ELF-1 (cell line): ENCODE data around the gene TBC1D8.

ENCODE experiments used
- DNase-seq: peaks from one replicate; pipeline ENCODE4 v3.0.0-alpha.2; 2016; ENCODE audit warnings: low read depth, low spot score

The TBC1D8 gene

DNA sequence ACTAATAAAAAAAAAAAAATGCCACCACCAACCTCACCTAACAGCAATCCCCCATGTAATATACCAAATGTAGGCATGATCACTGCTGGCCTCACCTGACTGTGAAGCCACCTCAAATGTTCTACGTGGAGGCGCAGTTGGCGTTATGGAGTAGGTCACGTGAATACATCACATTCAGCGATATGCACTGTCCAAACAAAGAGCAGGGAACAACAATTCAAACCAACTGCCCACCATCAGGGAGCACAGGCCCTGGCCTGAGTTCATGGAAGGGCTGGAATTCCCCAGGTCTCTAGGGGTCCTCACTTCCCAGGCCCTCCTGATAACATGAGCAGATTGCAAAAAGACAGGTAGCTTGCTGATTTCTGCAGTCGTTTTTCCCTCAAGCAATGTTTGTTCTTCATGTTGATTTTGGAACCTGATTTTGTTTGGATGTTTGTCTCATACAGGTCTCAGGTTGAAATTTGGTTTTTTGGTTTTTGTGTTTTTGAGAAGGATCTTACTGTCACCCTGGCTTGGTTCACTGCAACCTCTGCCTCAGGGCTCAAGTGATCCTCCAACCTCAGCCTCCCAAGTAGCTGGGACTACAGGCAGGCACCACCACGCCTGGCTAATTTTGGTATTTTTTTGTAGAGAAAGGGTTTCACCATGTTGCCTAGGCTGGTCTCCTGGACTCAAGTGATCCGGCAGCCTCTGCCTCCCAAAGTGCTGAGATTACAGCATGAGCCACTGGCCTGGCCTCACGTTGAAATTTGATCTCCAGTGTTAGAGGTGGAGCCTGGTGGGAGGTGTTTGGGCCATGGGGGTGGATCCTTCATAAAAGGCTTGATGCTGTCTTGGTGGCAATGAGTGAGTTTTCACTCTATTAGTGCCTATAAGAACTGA lies 15.5 kb downstream of the TBC1D8 start:
- DNase-seq = peak; percentile 71

DNA sequence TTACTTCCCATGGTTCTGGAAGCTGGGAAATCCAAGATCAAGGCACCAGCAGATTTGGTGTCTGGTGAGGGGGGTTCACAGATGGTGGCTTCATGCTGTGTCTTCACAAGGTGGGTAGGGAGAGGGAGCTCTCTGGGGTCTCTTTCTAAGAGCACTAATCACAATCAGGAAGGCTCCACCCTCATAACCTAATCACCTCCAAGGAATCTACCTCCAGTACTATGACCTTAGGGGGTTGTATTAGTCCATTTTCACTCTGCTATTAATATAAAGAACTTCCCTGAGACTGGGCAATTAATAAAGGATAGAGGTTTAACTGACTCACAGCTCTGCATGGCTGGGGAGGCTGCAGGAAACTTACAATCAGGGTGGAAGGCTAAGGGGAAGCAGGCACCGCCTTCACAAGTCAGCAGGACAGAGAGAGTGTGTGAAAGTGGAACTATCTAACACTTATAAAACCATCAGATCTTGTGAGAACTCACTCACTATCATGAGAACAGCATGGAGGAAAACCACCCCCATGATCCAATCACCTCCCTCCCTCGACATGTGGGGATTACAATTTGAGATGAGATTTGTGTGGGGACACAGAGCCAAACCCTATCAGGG lies 17.6 kb downstream of the TBC1D8 start:
- no peak for DNase-seq

DNA sequence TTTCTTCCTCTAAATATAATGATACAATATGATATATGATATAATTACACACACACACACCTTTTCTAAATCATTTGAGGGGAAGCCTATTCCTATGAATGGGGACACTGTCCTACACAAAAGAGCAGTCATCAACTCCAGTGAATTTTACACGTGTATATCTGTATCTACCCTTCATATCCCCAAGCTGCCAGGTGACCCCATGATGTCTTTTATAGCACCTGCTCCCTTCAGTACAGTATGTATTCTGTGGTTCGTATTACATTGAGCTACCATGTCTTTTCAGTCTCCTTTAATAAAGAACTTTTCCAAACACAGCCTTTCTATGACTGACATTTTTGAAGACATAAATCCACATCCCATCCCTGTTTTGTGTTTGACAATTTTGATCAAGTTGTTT lies 19.0 kb downstream of the TBC1D8 start:
- no peak for DNase-seq

DNA sequence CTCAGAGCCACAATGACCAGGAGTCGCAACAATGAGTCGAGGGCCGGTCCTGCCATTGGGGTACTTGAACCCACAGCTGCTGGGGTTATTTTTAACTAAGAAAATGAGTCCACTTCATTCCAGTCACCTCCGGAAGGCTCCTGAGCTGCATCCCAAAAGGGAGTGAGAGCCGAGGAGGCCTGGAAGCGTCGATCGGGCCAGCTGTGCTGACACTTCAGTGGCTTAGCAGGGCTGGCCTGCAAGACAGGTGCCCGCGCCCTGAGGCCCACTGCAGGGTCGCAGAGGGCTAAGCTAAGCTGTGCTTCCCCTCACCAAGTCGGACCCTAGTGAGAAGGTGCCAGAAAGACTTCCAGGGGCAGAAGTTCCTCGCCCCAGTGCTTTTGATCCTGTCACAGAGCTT lies 21.1 kb downstream of the TBC1D8 start:
- no peak for DNase-seq

DNA sequence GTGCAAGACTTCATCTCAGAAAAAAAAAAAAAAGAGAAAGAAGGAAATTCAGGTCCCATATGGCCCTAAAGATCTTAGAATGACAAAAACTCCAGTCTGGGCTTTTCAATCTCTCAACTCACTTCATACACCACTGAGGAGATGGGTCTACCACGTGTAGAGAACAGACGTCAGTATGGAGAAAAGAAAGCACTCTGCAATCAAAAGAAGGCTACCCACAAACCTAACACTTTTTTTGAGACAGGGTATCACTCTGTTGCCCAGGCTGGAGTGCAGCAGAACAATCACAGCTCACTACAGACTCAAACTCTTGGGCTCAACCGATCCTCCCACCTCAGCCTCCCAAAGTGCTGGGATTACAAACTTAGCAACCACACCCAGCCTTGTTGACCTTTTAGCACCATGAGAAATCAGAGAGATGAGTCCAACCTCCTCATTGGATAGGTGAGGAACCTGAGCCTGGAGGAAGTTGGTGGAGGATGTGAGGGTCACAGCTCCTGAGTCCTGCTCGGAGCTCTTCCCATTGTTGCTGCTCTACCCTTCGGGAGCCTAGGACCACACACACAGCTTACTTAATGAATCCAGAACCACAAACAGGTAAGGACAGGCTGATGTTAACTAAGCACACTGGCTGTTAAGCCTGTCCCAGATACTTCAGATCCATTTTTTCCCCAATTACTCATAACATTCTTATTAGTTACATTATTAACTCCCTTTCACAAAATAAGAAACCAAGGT lies 23.7 kb downstream of the TBC1D8 start:
- no peak for DNase-seq

DNA sequence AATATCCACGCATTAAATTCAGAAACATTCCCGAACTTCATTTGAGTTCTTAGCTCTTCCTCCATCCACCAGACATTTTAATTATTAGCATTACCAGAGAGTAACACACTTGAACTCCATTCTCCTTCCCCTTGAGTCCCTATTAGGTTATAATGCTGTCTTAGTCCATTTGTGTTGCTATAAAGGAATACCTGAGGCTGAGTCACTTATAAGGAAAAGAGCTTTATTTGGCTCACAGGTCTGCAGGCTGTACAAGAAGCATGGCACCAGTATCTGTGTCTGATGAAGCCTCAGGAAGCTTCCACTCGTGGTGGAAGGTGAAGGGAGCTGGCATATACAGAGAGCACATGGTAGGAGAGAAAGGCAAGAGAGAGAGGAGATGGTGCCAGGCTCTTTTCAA lies 25.4 kb downstream of the TBC1D8 start:
- no peak for DNase-seq

DNA sequence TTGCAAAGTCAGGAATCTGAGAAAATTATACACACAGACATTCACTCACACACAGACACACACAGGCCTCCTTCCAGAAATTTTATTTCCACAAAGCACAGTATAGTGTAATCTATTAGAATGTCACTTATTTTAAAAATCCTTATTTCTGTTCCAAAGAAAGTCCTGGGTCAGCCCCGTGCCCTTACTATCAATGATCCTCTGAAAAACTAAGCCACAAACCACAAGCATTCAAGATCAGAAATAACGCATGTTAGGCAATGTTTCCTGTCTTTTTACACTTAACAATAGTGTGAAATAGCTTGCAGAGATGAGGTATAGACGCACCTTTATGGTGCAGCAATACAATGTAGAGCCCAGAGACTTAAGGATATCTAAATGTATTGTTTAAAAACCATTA lies 25.8 kb downstream of the TBC1D8 start:
- DNase-seq = no peak

DNA sequence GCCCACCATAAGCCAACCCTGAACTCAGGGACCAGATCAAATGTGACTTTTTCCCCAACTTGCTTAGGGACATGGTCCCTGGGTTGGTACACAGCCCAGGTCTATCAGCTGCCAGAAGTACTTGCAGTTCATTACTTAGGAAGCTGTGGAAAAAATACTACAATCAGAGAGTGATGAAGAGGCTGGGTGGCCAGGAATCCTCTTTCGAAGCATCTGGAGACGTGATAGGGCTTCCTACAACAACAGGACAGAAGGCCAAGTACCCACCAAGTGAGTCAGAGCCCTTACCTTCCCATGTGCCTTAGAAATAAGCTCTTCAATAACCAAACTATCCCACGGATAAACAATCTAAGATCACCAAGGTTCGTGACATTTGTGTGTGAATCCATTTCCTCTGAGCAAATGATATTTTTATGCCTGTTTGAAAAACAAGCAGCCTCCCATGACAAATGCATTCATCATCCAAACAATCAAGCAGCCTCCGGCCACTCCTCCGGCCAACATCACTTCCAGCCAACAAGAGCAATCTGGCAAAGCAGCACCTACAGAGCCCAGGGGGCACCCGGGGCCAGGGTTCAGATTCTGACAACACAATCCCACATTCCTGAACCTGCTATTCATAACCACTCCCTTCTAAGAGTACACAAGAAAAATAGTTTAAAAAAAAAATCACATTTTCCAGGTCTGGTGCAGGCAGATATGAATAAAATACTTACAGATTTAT lies 26.4 kb downstream of the TBC1D8 start:
- peak; percentile 35 for DNase-seq

DNA sequence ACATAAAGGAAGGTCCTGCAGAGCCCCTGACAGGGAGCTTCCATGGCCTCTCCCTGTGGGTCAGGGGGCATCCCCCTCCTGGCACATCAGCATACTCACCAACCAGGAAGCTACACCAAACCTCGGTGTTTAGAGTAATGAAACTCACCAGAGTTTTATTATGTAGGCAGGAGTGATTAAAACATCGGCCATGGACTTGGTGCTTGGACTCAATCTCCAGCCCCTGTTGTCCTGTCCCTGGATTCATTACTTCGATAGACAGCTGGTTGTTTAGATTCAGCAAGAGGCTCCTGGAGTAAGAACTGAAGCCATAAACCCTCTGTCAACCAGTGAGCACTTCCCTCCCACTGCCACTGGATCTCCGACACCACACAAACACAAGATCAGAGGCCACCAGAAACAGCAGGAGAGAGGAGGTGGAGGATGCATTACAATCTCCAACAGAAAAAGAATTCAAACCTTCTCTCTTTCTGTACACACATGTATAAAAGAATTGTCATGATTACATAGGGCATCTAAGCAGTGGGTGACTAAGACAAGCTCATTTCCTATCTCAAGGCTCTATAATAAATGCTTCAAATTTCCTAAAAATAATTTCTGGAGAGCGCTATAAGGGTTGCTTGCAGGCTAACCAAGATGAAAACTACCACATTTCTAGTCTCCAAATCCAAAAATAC lies 27.2 kb downstream of the TBC1D8 start:
- no peak for DNase-seq

DNA sequence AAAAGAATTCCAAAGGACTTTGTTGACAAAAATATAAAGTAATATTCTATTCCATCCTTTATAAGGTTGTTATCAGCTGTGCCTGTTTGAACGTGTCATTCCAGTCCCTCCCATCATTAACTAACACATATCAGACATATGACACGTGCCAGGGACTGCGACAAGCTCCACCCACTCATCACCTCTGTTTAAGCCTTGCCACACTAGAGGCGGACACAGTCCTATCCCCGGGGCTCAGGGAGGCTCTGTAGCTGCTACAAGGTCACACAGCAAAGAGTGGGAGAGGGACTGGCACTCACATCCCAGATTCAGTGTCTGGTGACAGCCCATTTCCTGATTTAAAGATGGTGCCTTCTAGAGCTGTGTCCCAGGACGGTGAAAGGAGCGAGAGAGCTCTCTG lies 30.0 kb downstream of the TBC1D8 start:
- DNase-seq = no peak

DNA sequence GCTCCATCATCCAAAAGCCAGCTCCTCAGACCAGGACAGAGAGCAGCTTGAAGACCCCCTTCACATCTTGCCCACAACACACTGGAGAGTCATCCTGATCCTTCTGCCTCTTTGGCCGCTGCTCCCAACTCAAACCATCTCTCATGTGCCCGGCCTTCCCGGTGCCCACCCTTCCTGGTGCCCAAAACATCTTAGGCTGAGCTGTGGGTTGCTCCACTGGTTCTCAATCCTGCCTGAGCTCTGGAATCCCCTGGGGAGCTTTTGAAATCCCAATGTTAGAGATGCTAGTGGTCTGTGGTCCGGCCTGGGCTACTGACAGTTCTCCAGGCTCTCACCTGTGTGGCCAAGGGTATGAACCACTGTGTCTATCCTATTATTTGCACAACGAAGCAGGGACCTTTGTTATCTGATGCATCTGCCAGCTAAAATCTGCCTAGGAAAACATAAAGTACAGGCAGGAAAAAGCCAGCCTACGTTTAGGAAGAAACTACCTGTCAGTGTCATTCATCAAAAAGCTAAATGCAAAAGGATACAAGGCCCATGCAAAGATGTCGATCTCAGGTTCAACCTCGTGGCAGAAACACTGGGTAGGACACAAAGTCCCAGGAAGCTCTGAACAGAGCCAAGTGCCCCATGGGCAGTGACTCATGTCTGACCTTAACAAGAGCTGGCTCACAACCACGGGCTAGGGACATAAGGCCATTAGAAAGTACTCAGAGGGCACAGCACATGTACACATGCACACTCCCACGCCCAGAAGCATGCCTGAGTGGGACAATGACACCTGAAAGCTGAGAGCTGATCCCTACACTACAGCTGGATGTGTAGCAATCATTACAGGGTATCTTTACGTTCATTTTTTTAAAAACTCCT lies 30.8 kb downstream of the TBC1D8 start:
- DNase-seq = no peak

DNA sequence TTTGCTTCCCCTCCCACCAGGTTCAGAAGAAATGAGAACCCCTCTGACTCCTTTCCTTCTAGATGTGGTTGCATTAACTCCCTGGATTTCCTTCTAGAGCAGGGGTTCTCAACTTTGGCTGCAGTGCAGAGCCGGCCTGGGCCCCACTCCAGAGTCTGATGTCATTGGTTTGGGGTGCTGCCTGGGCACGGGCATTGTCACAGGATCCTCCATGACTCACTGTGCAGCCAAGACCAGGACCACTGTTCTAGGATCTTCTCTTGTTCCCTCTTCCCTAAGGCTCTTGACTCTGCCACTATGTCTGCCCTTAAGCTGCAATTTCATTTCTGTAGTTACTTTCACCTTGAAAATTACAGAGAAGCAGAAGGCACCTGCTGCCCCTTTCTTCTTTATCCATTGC lies 31.8 kb downstream of the TBC1D8 start:
- no peak for DNase-seq

DNA sequence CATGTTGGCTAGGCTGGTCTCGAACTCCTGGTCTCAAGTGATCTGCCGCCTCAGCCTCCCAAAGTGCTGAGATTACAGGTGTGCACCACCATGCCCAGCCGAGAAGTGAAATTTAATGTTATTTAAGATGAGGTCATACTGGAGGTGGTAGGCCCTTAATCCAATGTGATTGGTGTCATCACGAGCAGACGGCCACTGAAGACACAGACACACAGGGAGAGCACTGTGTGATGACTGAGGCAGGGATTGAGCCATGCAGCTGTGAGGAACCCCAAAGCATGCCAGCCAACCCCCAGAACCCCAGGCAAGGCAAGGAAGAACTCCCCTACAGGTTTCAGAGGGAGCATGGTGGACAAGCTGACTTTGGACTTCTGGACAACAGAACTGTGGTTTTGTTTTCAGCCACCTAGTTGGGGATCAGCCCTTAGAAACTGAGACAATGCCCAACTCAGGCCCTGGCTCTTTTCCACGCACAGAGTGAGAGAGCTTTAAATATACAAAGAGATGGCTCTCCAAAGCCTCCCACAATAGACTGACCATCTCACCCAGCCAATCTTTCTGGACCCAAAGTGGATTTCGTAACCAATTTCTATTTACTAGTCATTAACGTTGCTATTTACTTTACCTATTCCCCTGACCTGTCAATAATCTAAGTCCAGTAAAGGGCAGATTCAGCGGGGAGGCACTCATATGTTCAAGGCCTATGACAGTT lies 34.2 kb downstream of the TBC1D8 start:
- DNase-seq = no peak

DNA sequence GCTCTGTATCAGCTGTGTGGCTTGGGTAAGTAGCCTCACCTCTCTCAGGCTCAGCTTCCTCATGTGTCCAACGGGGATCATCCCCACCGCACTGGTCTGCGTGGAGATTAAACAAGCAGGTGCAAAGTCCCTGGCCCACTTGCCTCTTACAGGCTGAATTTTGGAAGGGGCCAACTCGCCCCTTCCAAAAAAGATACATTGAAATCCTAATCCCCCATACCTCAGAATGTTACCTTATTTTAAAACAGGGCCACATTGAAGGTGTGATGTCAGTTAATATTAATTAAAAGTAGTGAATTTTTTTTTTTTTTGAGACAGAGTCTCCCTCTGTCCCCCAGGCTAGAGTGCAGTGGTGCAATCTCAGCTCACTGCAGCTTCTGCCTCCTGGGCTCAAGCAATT lies 34.8 kb downstream of the TBC1D8 start:
- no peak for DNase-seq

DNA sequence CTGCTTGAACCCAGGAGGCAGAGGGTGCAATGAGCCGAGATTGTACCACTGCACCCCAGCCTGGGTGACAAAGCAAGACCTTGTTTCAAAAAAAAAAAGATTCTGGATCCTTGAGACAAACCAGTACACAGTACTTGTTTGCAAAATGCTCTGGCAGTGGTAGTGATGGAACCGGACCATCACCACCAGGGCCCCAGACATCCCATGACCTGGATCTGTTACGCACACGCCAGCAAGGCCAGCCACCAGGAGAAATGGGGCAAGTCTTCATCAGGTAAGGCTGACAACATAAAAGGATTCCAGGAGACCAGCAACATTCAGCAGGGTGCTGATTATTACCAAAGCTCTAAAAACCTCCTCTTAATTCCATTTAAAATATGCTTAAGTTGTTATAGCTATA lies 35.5 kb downstream of the TBC1D8 start:
- DNase-seq = no peak

DNA sequence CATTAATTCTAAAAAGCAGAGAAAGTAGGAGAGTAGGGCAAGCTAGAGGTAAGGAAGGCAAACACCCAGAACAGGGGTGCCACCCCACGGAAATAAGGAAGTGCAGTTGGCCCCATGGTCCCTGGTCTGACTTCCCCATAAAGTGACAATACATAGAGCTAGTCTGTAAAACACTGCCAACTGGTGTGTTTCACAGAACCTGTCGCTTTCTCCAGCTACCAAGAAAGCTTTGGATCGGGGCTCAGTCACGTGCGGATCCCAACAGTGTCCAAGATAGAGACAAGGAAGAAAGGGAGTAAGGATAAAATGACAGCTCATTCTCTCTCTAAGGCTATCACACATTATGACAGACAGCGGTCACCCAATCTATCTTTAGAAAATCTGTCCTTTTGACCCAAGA lies 36.4 kb downstream of the TBC1D8 start:
- no peak for DNase-seq

DNA sequence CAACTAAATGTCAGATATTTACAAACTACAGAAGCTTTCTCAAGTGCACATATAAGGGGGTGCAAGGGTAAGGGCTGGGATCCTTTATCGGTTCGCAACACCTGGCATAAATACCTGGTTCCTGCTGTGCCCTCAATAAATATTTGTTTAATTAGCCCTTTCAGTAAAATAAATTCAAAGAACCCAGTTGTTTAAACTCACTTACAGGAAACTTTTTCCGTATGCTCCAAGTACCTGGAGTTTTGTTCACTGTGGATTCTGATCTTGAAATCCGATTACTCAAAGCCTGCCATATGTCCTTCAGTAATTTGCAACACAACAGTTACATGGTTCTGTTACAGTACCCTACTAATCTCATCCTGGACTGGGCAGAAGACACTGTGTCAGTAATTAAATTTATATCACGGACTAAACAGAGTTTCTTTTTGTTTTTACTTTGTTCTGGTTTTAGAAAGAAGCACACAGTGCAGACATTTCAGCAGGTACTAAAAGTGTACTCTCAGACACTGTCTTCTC lies 36.9 kb downstream of the TBC1D8 start:
- DNase-seq = no peak

DNA sequence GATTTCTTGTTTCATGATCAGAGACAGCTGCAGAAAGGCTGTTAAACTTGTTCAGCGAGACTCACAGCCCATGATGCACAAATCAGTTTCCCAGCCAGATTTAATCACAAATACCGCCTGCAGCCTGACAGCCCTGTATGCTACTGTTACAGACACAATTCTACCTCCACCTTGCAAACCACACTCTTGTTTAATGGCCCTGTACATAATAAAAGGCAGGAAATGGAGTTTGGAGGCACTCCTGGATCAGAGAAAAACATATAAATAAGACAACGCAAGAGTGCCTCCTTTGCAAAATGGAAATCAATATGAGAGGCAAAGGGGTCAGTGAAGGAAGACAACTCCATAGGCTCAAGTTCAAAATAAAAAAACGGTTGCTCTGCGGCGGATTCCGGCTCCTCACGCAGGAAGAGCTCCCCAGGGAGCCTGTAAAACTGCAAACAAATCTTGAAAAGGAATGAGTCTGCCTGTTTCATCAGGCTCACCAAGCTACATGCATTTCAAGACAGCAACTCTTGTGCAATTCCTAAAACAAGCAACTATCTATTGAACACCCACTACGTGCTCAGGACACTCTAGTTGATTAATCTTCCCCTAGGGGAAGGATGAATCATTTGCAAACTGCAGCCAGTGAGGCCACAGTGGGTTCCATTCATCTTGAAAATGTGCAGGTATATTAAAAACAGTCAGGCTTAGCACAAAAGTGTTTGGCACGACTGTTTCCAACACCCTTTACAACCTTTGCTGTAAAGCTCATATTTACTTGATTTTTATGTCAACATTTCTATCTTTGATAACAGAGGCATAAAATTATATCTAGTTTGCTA lies 37.5 kb downstream of the TBC1D8 start:
- DNase-seq = peak; percentile 67

DNA sequence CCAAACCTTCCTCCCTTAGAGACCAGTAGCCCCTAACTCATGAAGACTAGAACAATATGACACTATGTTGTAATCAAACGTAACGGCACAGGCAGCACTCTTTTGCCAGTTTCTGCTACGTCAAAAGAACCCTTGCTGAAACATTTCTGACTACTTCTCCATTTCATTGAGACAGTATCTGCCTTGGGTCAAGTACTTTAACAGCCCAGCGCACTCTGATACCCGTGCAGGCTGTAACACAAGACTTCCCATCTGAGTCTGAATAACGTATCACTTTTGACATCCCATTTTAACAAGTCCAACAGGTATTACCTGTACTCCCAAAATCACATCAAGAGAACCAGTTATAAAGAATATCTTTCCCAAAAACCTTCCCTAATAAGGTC lies 38.4 kb downstream of the TBC1D8 start:
- DNase-seq = no peak
